ENCODE data around the gene DCTN5.

DCTN5 gene

GRCh38 chr16:23640931-23641765 is at the start of gene DCTN5, which contains the start of gene PALB2:
Gene DCTN5, plus strand, starts transcription at chr16:23641466. Its CDS starts 77 bp downstream, at chr16:23641543.
Gene PALB2, minus strand, starts transcription at chr16:23641310. Its CDS starts 153 bp downstream, at chr16:23641157.
- H3K36me3 Mint-ChIP-seq (ENCODE audit: low read depth), result peaks cover 23% of the 10 kb centered on the region
- peaks cover 25% of the 10 kb centered on the region for H3K4me1 Mint-ChIP-seq
- H3K4me3 Mint-ChIP-seq, result peak within 1 kb of the TSS; percentile 99 to 100 (median 99)
- no peaks in the 10 kb centered on the region for H3K27me3 Mint-ChIP-seq (ENCODE audit: low read depth)
- H3K27ac Mint-ChIP-seq, result peak within 1 kb of the TSS; percentile 93 to 100 (median 99)
- TF ChIP-seq, protein P1, sequence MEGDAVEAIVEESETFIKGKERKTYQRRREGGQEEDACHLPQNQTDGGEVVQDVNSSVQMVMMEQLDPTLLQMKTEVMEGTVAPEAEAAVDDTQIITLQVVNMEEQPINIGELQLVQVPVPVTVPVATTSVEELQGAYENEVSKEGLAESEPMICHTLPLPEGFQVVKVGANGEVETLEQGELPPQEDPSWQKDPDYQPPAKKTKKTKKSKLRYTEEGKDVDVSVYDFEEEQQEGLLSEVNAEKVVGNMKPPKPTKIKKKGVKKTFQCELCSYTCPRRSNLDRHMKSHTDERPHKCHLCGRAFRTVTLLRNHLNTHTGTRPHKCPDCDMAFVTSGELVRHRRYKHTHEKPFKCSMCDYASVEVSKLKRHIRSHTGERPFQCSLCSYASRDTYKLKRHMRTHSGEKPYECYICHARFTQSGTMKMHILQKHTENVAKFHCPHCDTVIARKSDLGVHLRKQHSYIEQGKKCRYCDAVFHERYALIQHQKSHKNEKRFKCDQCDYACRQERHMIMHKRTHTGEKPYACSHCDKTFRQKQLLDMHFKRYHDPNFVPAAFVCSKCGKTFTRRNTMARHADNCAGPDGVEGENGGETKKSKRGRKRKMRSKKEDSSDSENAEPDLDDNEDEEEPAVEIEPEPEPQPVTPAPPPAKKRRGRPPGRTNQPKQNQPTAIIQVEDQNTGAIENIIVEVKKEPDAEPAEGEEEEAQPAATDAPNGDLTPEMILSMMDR (IDR thresholded peaks at IDR 0.05; ENCODE audit: unreplicated experiment in 3 of 3), result no peak
- no peaks in the 10 kb centered on the region for H3K9me3 Mint-ChIP-seq

- H3K27me3 Mint-ChIP-seq (ENCODE audit: low read depth), result no peaks in the 10 kb centered on the region
- H3K27ac Mint-ChIP-seq, result no peak overlapping the region
- peak overlapping the region; percentile 37 to 91 (median 51) for H3K4me3 Mint-ChIP-seq
- TF ChIP-seq, protein P1 (IDR thresholded peaks at IDR 0.05; ENCODE audit: unreplicated experiment in 3 of 3), result no peak
- H3K36me3 Mint-ChIP-seq (ENCODE audit: low read depth), result peaks cover 39% of the 10 kb centered on the region
- H3K9me3 Mint-ChIP-seq, result no peaks in the 10 kb centered on the region
- H3K4me1 Mint-ChIP-seq, result peaks cover 4% of the 10 kb centered on the region
Observed at GRCh38 chr16:23594186-23594585, 47.1 kb upstream of the DCTN5 start.

DNA sequence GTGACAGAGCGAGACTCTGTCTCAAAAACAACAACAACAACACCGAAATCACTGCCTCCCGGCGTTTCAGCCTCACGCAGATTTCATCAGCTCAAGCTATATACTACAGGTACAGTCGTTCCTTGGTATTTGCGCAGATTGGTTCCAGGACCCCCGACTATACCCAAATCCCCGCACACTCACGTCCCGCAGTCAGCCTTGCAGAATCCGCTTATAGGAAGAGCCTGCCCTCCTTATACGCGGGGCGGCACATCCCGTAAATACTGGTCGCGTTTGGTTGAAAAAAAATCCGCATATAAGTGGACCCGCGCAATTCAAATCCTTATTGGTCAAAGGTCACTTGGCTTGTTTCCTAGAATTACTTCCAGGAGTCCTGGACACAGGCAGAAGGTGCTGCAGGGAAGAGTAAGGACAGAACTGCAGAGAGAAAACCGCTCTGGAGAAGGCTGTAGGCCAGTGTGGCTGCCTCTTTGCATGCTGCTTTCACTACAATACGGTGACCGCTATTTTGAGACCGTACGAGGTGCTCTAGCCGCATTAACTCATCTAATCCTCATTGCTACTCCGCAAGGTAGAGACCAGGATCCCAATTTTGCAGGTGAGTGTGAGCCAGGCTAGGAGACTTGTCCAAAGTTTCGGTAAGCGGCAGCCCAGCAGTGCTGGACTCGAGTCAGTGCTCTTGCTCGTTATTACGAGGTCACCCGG is 45.9 kb upstream of the DCTN5 start:
- Mint-ChIP-seq H3K4me3 (peak overlapping the region; percentile 84 to 91 (median 89)), H3K9me3 (no peaks in the 10 kb centered on the region), H3K36me3 (ENCODE audit: low read depth) (peaks cover 33% of the 10 kb centered on the region), H3K4me1 (peaks cover 4% of the 10 kb centered on the region), H3K27ac (peak overlapping the region in 2 of 3 experiments; percentile 74 to 78), H3K27me3 (ENCODE audit: low read depth) (no peaks in the 10 kb centered on the region)
- TF ChIP-seq, protein P1 (IDR thresholded peaks at IDR 0.05; ENCODE audit: unreplicated experiment in 3 of 3), result no peak

GRCh38 chr16:23595951-23596720 is 45.1 kb upstream of the DCTN5 start, which contains the start of gene NDUFAB1:
Gene NDUFAB1, minus strand, starts transcription at chr16:23596316. Its CDS starts 26 bp downstream, at chr16:23596290.
- Mint-ChIP-seq H3K4me1 (peaks cover 4% of the 10 kb centered on the region), H3K36me3 (ENCODE audit: low read depth) (peaks cover 27% of the 10 kb centered on the region), H3K9me3 (no peaks in the 10 kb centered on the region), H3K27ac (peak within 1 kb of the TSS in 2 of 3 experiments; percentile 74 to 78), H3K4me3 (peak within 1 kb of the TSS; percentile 84 to 91 (median 89)), H3K27me3 (ENCODE audit: low read depth) (no peaks in the 10 kb centered on the region)
- TF ChIP-seq, protein P1 (IDR thresholded peaks at IDR 0.05; ENCODE audit: unreplicated experiment in 3 of 3), result peak; percentile 100

- Mint-ChIP-seq H3K4me1 (peaks cover 4% of the 10 kb centered on the region), H3K27me3 (ENCODE audit: low read depth) (no peaks in the 10 kb centered on the region), H3K4me3 (peak overlapping the region; percentile 74 to 78 (median 75)), H3K36me3 (ENCODE audit: low read depth) (peaks cover 20% of the 10 kb centered on the region), H3K9me3 (no peaks in the 10 kb centered on the region), H3K27ac (peak overlapping the region in 2 of 3 experiments; percentile 5 to 51)
- TF ChIP-seq, protein P1 (IDR thresholded peaks at IDR 0.05; ENCODE audit: unreplicated experiment in 3 of 3), result no peak
Observed at GRCh38 chr16:23597003-23597756, 44.1 kb upstream of the DCTN5 start.

Measured in nephron (organoid).